KMS-11 (cell line): ENCODE measurements around the gene GPC1.

Source experiments
- H2AFZ ChIP-seq: fragments of 200-600 bp; sonication (generic); 2 replicates; pipeline ENCODE4 v1.6.1; 2016; ENCODE audit warnings: antibody characterized with exemption, mixed run types, low read depth
- H3K27ac ChIP-seq: fragments of 200-600 bp; sonication (generic); 2 replicates; pipeline ENCODE4 v1.6.1; 2016; ENCODE audit warnings: mild to moderate bottlenecking, mixed run types
- H3K27me3 ChIP-seq: fragments of 200-600 bp; sonication (generic); 2 replicates; pipeline ENCODE4 v1.6.1; 2017; ENCODE audit warnings: mild to moderate bottlenecking, low read depth, mixed run types, moderate library complexity; ENCODE audit not compliant: insufficient read depth
- H3K36me3 ChIP-seq: fragments of 200-600 bp; sonication (generic); 2 replicates; pipeline ENCODE4 v1.6.1; 2017; ENCODE audit warnings: mild to moderate bottlenecking, mixed run types; ENCODE audit not compliant: insufficient read depth
- H3K4me1 ChIP-seq: fragments of 200-600 bp; sonication (generic); 2 replicates; pipeline ENCODE4 v1.6.1; 2016; ENCODE audit warnings: mild to moderate bottlenecking, low read depth, mixed run types; ENCODE audit not compliant: poor library complexity, severe bottlenecking
- H3K4me2 ChIP-seq: fragments of 200-600 bp; sonication (generic); 2 replicates; pipeline ENCODE4 v1.7.0; 2016; ENCODE audit warnings: mild to moderate bottlenecking, mixed run types
- H3K4me3 ChIP-seq: fragments of 200-600 bp; sonication (generic); IDR thresholded peaks from 2 replicates; pipeline ENCODE4 v1.6.1; 2017; ENCODE audit warnings: low read depth, low read length, mixed read lengths; ENCODE audit not compliant: insufficient read depth
- H3K79me2 ChIP-seq: fragments of 200-600 bp; sonication (generic); 2 replicates; pipeline ENCODE4 v1.6.1; 2016; ENCODE audit warnings: low read depth, mixed run types; ENCODE audit not compliant: insufficient read depth
- H3K9ac ChIP-seq: fragments of 200-600 bp; sonication (generic); 2 replicates; pipeline ENCODE4 v1.6.1; 2016; ENCODE audit warnings: mild to moderate bottlenecking, mixed run types
- H4K20me1 ChIP-seq: fragments of 200-600 bp; sonication (generic); 2 replicates; pipeline ENCODE4 v1.6.1; 2016; ENCODE audit warnings: mild to moderate bottlenecking, mixed run types; ENCODE audit not compliant: insufficient read depth
- TF ChIP-seq, protein P1 (sequence below): fragments of 200-600 bp; sonication (generic); conservative IDR thresholded peaks from 2 replicates; pipeline ENCODE4 v1.6.1; 2017; ENCODE audit warnings: low read depth, mild to moderate bottlenecking, antibody characterized with exemption, low read length, moderate library complexity, mixed read lengths

GPC1 gene

DNA sequence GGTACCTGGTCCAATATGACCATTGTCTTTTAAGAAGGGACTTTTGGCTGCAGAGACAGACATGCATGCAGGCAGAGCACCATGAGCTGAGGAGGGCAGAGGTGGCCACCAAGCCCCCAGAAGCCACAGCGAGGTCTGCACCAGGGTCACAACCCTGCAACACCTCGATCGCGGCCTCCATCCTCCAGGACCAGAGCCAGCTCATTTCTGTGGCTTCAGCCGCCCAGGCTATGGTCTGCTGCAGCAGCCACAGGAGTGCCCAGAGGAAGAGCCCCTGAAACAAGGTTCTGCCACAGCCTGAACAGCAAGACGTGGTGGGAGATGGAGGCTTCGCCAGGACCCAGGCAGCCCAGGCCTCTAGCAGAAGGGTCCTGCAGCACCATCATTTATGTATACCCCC, 68.4 kb downstream of the GPC1 start:
- Histone ChIP-seq H3K27ac (no peak overlapping the region), H3K4me1 (no peaks in the 10 kb centered on the region), H3K36me3 (no peaks in the 10 kb centered on the region), H3K4me3 (no peak overlapping the region), H3K27me3 (no peaks in the 10 kb centered on the region), H3K4me2 (no peak overlapping the region), H3K79me2 (no peaks in the 10 kb centered on the region), H2AFZ (no peak overlapping the region), H3K9ac (no peak overlapping the region), H4K20me1 (no peaks in the 10 kb centered on the region)
- TF ChIP-seq, protein P1, sequence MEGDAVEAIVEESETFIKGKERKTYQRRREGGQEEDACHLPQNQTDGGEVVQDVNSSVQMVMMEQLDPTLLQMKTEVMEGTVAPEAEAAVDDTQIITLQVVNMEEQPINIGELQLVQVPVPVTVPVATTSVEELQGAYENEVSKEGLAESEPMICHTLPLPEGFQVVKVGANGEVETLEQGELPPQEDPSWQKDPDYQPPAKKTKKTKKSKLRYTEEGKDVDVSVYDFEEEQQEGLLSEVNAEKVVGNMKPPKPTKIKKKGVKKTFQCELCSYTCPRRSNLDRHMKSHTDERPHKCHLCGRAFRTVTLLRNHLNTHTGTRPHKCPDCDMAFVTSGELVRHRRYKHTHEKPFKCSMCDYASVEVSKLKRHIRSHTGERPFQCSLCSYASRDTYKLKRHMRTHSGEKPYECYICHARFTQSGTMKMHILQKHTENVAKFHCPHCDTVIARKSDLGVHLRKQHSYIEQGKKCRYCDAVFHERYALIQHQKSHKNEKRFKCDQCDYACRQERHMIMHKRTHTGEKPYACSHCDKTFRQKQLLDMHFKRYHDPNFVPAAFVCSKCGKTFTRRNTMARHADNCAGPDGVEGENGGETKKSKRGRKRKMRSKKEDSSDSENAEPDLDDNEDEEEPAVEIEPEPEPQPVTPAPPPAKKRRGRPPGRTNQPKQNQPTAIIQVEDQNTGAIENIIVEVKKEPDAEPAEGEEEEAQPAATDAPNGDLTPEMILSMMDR: no peak

DNA sequence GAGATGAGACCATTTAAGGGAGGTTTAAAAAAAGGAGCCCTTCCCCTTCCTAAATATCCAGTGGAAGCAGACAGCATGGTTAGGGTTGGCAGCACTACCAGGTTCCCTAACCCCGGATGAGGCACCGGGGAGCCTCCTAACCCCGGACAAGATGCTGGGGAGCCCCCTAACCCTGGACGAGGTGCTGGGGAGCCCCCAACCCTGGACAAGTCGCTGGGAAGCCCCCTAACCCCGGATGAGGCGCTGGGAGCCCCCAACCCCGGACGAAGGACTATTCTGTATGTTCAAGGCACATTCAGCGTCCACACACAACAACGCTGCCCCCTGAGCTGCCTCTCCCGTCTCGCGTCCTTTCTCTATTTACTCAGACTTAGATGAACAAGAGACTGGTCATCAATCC, 70.4 kb downstream of the GPC1 start:
- H3K36me3 ChIP-seq: no peaks in the 10 kb centered on the region

DNA sequence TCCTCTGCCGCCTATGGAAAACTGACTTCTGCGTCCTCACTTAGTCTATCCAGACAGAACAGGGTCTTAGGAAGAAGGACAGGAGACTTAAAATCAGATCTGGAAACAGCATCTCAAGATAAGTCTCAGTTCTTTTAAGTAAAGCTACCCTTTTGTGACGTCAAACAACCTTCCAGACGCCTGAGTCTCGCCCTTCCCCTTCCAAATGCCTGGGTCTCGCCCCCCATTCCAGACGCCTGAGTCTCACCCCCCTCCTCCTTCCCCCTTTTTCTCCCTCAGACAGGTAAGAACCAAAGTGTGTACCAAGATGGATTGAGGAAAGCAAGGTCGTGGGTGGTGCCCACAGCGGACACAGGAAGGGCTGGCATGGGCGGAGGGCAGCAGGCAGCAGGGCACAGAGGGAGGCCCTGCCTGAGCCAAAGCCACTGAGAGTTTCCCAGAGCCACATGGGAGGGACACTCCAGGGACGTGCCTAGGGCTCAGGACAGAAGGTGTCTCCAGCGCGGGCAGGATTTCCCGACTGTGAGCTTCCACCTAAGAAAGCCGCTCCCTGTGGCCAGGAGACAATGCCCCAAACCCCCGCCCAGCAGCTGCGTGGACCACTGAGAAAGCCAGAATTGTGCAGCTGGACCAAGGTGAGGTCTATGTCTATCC, 71.1 kb downstream of the GPC1 start:
- no peaks in the 10 kb centered on the region for H3K79me2 ChIP-seq
- TF ChIP-seq, protein P1: no peak
- no peak overlapping the region for H2AFZ ChIP-seq
- no peak overlapping the region for H3K27ac ChIP-seq
- H3K4me2 ChIP-seq: no peak overlapping the region
- H3K36me3 ChIP-seq: no peaks in the 10 kb centered on the region
- H3K27me3 ChIP-seq: no peaks in the 10 kb centered on the region
- H4K20me1 ChIP-seq: no peaks in the 10 kb centered on the region
- H3K4me3 ChIP-seq: no peak overlapping the region
- H3K4me1 ChIP-seq: no peaks in the 10 kb centered on the region
- H3K9ac ChIP-seq: no peak overlapping the region

More for the DNA sequence above, 70.4 kb downstream of the GPC1 start:
- Histone ChIP-seq H2AFZ (no peak overlapping the region), H3K79me2 (no peaks in the 10 kb centered on the region), H3K4me2 (no peak overlapping the region), H3K4me3 (no peak overlapping the region), H3K9ac (no peak overlapping the region), H3K27me3 (no peaks in the 10 kb centered on the region), H4K20me1 (no peaks in the 10 kb centered on the region), H3K4me1 (no peaks in the 10 kb centered on the region), H3K27ac (no peak overlapping the region)
- TF ChIP-seq, protein P1: no peak

DNA sequence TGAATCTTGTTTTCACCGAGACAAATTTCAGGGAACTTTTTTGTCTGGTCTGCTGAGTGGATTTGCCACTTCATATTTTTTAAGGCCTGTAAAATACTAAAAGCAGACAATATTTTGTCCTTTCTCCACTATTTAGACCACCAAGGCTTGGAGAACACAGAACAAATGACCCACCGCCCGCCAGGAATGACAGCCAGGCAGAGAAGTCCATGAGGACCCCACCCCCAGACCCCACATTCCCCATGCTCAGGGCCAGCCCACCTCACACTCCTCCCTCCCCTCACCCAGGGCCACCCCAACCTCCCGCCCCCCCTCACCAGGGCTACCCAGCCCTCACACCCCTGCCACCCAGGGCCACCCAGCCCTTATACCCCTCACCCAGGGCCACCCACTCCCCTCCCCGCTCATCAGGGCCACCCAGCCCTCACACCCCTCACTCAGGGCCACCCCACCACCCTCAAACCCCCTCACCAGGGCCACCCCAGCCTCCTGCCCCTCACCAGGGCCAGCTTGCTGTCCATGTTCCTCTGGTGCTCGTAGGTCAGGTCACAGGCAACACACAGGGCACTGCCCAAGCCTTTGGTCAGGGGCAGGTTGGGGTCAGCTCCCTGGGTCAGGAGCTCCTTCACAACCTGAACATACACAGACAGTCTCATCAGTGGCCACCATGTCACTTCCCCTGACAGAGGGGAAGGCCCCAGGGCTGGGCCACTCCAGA, 71.8 kb downstream of the GPC1 start:
- Histone ChIP-seq H3K4me3 (no peak overlapping the region), H3K9ac (no peak overlapping the region)

More for the DNA sequence above, 71.8 kb downstream of the GPC1 start:
- no peak overlapping the region for H2AFZ ChIP-seq
- TF ChIP-seq, protein P1: no peak
- no peaks in the 10 kb centered on the region for H3K4me1 ChIP-seq
- H4K20me1 ChIP-seq: no peaks in the 10 kb centered on the region
- no peaks in the 10 kb centered on the region for H3K36me3 ChIP-seq
- H3K27ac ChIP-seq: no peak overlapping the region
- no peaks in the 10 kb centered on the region for H3K79me2 ChIP-seq
- no peaks in the 10 kb centered on the region for H3K27me3 ChIP-seq
- H3K4me2 ChIP-seq: no peak overlapping the region
